Parathyroid adenoma (tissue), 2 donors: ENCODE data around the gene AP3D1.

ENCODE experiments used
- H2AFZ ChIP-seq: fragments of 300-600 bp; sonication (generic); one replicate; pipeline ENCODE4 v1.7.0; 2017; ENCODE audit warnings: antibody characterized with exemption, mild to moderate bottlenecking
- H3K27ac ChIP-seq: fragments of 300-600 bp; sonication (generic); one replicate; pipeline ENCODE4 v1.7.0; 2017
- H3K27me3 ChIP-seq: fragments of 300-600 bp; sonication (generic); one replicate; pipeline ENCODE4 v1.7.0; 2017; ENCODE audit warnings: low read length; ENCODE audit not compliant: control insufficient read depth, insufficient read depth
- H3K36me3 ChIP-seq: fragments of 300-600 bp; sonication (generic); one replicate; pipeline ENCODE4 v1.7.0; 2017; ENCODE audit warnings: low read length; ENCODE audit not compliant: control insufficient read depth, insufficient read depth
- H3K4me1 ChIP-seq: fragments of 300-600 bp; sonication (generic); one replicate; pipeline ENCODE4 v1.7.0; 2017; ENCODE audit warnings: control low read depth
- H3K4me2 ChIP-seq: fragments of 300-600 bp; sonication (generic); one replicate; pipeline ENCODE4 v1.7.0; 2017; ENCODE audit warnings: low read length
- H3K4me3 ChIP-seq: fragments of 300-600 bp; sonication (generic); one replicate; pipeline ENCODE4 v1.7.0; 2017; ENCODE audit warnings: low read depth, low read length
- H3K79me2 ChIP-seq: fragments of 300-600 bp; sonication (generic); one replicate; pipeline ENCODE4 v1.7.0; 2017; ENCODE audit warnings: control low read depth
- H3K9ac ChIP-seq: fragments of 300-600 bp; sonication (generic); one replicate; pipeline ENCODE4 v1.7.0; 2017; ENCODE audit warnings: mild to moderate bottlenecking
- H3K9me3 ChIP-seq: fragments of 300-600 bp; sonication (generic); one replicate; pipeline ENCODE4 v1.7.0; 2017; ENCODE audit warnings: low read length; ENCODE audit not compliant: control insufficient read depth
- CTCF ChIP-seq: fragments of 300-600 bp; sonication (generic); IDR thresholded peaks from one replicate; pipeline ENCODE4 v1.7.0; 2017; ENCODE audit warnings: antibody characterized with exemption, mild to moderate bottlenecking
- donor health status: primary hyperparathyroidism.

AP3D1 gene

GRCh38 chr19:2056837-2057192 lies 94.6 kb downstream of the AP3D1 start:
- H3K79me2 ChIP-seq = peaks cover 3% of the 10 kb centered on the region
- no peak for TF ChIP-seq CTCF
- H3K9ac ChIP-seq = no peak overlapping the region
- peaks cover 30% of the 10 kb centered on the region for H3K4me1 ChIP-seq
- peak overlapping the region; percentile 53 for H3K27ac ChIP-seq
- no peak overlapping the region for H3K4me3 ChIP-seq
- no peaks in the 10 kb centered on the region for H3K27me3 ChIP-seq
- no peaks in the 10 kb centered on the region for H3K9me3 ChIP-seq
- no peak overlapping the region for H2AFZ ChIP-seq
- no peak overlapping the region for H3K4me2 ChIP-seq
- no peaks in the 10 kb centered on the region for H3K36me3 ChIP-seq

- TF ChIP-seq CTCF = no peak
- Histone ChIP-seq H3K4me1 (peaks cover 34% of the 10 kb centered on the region), H3K79me2 (peaks cover 3% of the 10 kb centered on the region), H3K9ac (no peak overlapping the region), H3K4me2 (peak overlapping the region; percentile 65), H3K9me3 (no peaks in the 10 kb centered on the region), H2AFZ (peak overlapping the region; percentile 91), H3K36me3 (no peaks in the 10 kb centered on the region), H3K27me3 (no peaks in the 10 kb centered on the region), H3K27ac (peak overlapping the region; percentile 84), H3K4me3 (no peak overlapping the region)
Measured at GRCh38 chr19:2055931-2056836, 95.2 kb downstream of the AP3D1 start.

GRCh38 chr19:2054763-2055162 lies 96.6 kb downstream of the AP3D1 start:
- no peak overlapping the region for H3K27ac ChIP-seq
- H3K79me2 ChIP-seq = peaks cover 12% of the 10 kb centered on the region
- H3K4me2 ChIP-seq = no peak overlapping the region
- no peak overlapping the region for H3K9ac ChIP-seq
- H3K36me3 ChIP-seq = no peaks in the 10 kb centered on the region
- TF ChIP-seq CTCF = no peak
- peaks cover 34% of the 10 kb centered on the region for H3K4me1 ChIP-seq
- H3K27me3 ChIP-seq = no peaks in the 10 kb centered on the region
- no peak overlapping the region for H2AFZ ChIP-seq
- H3K4me3 ChIP-seq = no peak overlapping the region
- H3K9me3 ChIP-seq = no peaks in the 10 kb centered on the region

- Histone ChIP-seq H3K79me2 (peaks cover 21% of the 10 kb centered on the region), H3K4me1 (peaks cover 33% of the 10 kb centered on the region), H3K4me3 (no peak overlapping the region), H3K4me2 (no peak overlapping the region), H3K9ac (no peak overlapping the region), H3K27ac (no peak overlapping the region), H2AFZ (no peak overlapping the region), H3K36me3 (no peaks in the 10 kb centered on the region), H3K9me3 (no peaks in the 10 kb centered on the region), H3K27me3 (no peaks in the 10 kb centered on the region)
- no peak for TF ChIP-seq CTCF
Measured at GRCh38 chr19:2053601-2054389, 97.6 kb downstream of the AP3D1 start.
